ENCODE measurements around the gene MAP2K6.

The MAP2K6 gene

GRCh38 chr17:69492410-69493071 is 78.0 kb downstream of the MAP2K6 start:
- DNase-seq (ENCODE audit: low read depth, low spot score), result no peak

DNA sequence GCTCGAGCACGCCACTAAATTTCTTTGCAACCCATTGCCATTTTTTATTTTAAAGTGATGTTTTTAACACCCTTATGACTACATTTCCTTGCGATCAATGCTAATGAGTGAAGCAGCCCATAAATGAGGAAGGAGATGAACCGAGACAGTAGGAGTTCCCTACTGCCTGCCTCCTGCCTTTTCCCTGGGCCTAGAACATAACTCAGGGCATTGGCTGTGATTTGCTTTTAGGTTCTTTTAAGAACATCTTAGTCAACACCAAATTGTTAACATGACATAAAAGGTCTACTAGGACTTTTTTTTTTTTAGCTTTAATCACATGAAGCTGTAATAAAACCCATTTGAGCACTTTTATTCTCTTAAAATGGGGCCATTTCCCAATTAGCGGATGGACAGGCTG is 81.3 kb downstream of the MAP2K6 start:
- no peak for DNase-seq (ENCODE audit: low read depth, low spot score)

GRCh38 chr17:69497161-69497560 is 82.7 kb downstream of the MAP2K6 start:
- no peak for DNase-seq (ENCODE audit: low read depth, low spot score)

DNA sequence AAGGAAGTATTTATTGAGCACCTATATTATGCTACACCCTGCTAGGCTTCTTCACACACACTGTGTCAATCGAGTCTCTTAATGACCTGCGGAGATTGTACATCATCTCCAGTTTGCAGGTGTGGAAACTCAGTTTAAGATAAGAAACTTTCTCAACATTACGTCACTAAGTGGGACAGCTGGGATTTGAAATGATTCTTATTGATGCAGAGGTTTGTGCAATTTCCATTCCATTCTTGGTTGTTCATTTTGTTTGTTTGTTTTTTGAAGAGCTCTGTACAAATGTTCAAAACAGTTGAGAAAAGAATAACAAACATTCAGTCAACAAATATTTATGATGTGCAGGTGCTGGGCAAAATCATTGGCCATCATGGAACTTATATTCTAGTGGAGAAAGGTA is 84.8 kb downstream of the MAP2K6 start:
- DNase-seq (ENCODE audit: low read depth, low spot score), result no peak

DNA sequence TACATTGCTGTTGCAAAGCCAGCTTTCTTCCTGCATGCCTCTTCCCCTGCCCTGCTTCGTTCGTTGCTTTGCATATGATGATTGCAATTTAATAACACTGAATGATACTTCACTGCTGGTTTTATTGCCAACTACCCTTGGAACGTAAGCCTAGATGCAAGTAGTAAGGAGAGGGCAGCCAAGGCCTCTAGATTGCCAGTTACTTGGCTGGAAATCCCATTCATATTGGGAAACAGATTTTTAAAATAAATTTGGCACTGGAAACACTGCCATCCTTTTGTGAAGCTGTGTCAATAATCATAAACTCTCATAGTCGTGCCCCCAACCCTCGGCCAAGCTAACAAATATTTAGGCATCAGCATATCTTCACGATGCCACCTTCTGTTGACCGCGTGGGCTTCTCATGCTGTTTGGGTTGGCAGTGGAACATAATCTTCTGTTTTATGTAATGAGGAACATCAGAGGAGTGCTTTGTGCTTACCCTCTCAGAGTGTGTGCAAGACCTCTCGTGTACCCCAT is 86.5 kb downstream of the MAP2K6 start:
- no peak for DNase-seq (ENCODE audit: low read depth, low spot score)

GRCh38 chr17:69501591-69502468 is 87.3 kb downstream of the MAP2K6 start:
- DNase-seq (ENCODE audit: low read depth, low spot score), result no peak

- no peak for DNase-seq (ENCODE audit: low read depth, low spot score)
These were observed 89.2 kb downstream of the MAP2K6 start for GRCh38 chr17:69503711-69504110.

DNA sequence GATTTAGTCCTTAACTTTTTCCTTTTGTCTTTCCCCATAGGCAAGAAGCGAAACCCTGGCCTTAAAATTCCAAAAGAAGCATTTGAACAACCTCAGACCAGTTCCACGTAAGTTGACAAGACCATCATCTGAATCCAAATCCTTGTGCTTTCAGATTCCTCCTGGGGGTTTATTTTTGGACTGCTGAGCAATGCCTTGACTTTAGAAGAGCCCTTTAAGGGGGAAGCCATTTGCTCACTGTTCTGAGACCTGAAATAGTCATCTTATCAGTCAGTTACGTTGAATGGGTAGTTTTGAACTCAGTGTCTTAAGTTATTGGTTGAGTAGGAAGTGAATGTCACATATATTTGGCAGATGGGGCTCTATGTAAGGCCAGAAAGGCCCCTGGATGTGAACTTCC is 91.2 kb downstream of the MAP2K6 start:
- DNase-seq (ENCODE audit: low read depth, low spot score), result no peak

DNA sequence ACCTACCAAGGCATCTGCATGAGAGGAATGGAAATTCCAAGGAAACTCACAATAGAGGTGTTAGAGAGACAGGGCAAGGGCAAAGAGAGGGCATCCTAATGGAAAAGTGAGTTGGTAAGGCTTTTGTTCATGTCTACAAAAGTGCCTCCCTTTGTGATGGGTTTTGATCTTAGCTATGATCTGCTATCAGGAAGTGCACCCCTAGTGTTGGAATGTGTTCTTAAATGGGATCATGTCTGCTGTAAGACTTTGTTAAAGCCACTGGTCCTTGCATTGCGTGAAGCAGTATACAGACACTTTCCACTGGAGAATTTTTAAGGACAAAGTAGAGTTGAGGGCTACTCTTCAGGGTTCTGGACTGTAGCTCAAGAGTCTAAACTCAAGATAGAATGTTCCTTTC is 92.0 kb downstream of the MAP2K6 start:
- no peak for DNase-seq (ENCODE audit: low read depth, low spot score)

DNA sequence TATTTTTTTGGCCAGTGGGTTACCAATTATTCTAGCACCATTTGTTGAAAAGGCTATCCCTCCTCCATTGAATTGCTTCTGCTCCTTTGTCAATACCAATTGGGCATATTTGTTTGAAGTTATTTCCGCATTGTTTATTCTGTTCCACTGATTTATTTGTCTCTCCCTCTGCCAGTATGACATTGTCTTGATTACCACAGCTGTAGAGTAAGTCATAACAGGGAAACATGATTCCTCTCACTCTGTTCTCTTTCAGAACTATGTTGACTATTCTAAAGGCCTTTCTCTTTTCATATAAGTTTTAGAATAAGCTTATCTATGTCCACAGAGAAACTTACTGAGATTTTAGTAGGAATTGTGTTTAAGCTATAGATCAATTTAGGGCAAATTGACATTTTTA is 94.3 kb downstream of the MAP2K6 start:
- no peak for DNase-seq (ENCODE audit: low read depth, low spot score)

DNA sequence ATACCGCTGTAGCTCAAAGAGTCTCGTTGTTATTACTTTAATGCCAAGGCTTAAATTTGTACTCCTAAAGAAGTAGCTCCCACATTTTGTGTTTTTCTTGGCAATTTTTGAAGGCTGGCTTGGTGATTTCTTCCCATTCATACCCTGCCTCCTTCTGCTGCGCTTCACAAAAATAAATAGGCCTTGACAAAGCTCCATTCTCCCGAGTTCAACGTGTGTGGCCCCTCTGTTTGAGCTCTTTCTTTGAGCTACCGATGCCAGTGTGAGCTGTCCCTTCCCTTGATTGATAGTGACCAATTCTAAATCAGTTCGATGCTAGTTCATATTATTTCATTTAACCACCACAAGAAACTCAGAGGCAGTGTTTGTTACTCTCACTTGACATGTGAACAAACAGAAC is 96.8 kb downstream of the MAP2K6 start:
- DNase-seq (ENCODE audit: low read depth, low spot score), result no peak

DNA sequence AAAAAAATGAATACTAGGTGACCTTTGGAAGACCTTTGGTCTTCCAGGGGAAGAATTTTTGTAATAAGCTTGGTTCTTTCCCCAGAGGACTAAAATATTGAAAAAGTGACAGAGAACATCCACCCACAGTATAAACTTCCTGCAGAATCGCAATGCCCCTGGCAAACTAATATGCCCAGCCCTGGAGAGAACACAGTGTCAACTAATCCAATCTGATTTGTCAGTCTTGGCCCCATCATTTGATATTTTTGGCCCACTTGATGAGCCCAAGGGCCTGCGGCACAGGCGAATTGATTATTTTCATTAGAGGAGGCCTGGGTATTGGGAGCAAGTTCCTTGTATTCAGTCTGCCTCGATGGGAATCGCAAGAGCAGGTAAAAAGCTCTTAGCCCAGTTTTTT is 98.4 kb downstream of the MAP2K6 start:
- no peak for DNase-seq (ENCODE audit: low read depth, low spot score)

GRCh38 chr17:69516225-69516624 is 101.7 kb downstream of the MAP2K6 start:
- no peak for DNase-seq (ENCODE audit: low read depth, low spot score)

- no peak for DNase-seq (ENCODE audit: low read depth, low spot score)
These were observed 102.4 kb downstream of the MAP2K6 start for GRCh38 chr17:69516911-69517310.

DNA sequence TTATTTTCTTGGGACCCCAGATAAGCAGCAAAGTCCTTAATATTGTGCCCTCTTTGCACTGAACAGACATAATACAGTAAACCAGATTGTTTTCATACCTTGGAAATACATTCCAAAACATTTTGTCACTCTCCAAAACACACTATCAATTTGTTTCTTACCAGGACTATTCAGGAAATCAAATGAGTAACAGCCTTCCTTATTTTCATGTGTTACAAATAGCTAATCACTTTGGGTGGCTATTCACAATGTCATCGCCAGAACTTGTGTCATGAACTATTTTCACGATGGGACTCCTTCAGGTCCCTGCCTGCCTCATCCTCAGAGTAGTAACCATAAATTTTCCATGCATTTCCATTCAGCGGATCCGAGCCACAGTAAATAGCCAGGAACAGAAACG is 104.5 kb downstream of the MAP2K6 start:
- DNase-seq (ENCODE audit: low read depth, low spot score), result no peak

DNA sequence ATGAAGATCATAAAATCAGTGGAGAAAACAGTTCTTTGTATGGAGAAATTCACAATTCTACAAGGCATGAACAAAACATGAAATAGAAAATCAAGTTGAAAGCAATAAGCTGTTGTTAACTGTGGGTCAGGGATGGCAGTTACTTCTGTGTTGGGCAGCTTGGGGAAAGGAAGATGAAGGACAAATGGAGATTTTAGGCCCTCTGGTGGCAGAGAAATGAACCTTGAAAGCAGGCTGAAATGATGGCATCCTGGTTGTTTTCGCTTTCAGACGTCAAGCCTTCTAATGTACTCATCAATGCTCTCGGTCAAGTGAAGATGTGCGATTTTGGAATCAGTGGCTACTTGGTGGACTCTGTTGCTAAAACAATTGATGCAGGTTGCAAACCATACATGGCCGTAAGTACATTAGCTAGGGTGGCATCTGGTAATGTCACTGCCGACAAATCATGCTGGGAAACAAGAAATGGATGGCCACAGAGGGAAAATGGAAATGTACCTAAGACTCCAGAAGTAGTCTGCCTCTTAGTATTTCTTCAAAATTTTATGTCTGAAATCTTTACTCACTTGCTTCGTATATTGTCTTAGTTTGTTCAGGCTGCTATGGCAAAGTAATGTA is 108.9 kb downstream of the MAP2K6 start:
- no peak for DNase-seq (ENCODE audit: low read depth, low spot score)

DNA sequence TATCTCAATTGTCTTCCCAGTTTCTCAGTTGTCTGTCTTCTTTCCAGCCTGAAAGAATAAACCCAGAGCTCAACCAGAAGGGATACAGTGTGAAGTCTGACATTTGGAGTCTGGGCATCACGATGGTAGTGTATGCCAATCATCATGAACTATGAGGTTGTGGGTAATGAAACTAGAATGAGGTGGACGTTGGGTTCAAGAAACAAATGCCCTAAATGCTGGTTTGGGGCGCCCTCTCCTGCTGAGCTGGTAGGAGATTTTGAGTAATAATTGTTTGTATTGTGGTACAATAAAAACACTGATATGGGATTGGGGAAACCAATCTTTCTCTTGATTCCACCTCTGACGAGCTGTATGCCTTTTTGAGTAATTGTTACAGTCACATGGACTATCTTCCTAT is 110.4 kb downstream of the MAP2K6 start:
- DNase-seq (ENCODE audit: low read depth, low spot score), result no peak

GRCh38 chr17:69525920-69526841 is 111.7 kb downstream of the MAP2K6 start:
- no peak for DNase-seq (ENCODE audit: low read depth, low spot score)

DNA sequence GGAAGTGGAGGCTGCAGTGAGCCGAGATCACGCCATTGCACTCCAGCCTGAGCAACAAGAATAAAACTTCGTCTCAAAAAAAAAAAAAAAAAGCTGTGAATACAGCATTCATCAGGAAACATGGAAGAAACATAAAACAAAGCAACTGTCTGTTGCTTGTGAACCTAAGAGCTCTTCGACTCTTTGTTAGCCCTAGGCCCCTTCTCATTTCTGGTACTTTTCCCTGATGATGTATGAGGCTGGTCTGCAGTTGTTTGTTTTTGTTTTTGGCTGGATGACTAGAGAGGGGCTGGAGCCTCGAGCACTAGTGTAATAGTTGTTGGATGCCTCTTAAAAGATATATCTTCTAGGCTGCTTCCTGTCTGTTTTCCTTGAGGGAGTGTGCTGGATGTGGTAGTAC is 113.5 kb downstream of the MAP2K6 start:
- DNase-seq (ENCODE audit: low read depth, low spot score), result no peak

DNA sequence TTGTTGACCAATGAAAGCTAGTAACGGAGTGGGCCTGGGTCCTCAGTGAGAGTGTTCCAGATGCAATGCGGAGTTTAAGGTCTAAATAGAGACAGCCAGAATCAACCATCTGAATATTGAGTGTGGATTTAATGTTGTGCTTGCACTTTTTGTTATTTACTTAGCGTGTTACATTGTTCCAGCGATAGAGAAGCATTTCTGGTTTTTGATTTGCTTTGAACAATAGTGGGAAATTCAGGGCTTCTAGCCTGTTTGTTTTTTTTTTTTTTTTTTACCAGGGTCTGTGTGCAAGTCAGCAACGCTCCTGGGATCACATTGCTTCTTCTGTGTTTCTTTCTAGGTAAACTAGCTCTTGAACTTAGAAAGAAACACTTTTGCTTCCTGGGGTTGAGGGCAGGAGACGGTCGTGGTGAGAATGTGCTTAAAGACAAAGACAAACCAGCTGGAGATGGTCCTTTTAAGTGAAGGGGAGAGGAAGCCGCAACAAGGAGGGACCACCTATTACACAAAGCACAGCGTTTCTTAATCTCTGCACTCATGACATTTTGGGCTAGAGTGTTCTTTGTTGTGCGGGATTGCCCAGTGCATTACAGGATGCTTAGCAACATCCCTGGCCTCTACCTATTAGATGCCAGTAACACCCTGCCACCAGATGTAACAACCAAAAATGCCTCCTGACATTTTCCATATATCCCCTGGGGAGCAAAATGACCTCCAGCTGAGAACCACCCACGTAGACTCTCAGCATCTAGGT is 119.2 kb downstream of the MAP2K6 start:
- no peak for DNase-seq (ENCODE audit: low read depth, low spot score)

GRCh38 chr17:69534235-69534621 is 119.7 kb downstream of the MAP2K6 start:
- no peak for DNase-seq (ENCODE audit: low read depth, low spot score)
